CD4-positive, alpha-beta T cell treated with Interleukin-2 at 100 ng/mL for 4 hours (primary cell): ENCODE measurements around the gene DLST.

Source experiments
- DNase-seq: peaks from one replicate; pipeline ENCODE4 v3.0.0-alpha.2; 2020; ENCODE audit warnings: low spot score

DLST gene

DNA sequence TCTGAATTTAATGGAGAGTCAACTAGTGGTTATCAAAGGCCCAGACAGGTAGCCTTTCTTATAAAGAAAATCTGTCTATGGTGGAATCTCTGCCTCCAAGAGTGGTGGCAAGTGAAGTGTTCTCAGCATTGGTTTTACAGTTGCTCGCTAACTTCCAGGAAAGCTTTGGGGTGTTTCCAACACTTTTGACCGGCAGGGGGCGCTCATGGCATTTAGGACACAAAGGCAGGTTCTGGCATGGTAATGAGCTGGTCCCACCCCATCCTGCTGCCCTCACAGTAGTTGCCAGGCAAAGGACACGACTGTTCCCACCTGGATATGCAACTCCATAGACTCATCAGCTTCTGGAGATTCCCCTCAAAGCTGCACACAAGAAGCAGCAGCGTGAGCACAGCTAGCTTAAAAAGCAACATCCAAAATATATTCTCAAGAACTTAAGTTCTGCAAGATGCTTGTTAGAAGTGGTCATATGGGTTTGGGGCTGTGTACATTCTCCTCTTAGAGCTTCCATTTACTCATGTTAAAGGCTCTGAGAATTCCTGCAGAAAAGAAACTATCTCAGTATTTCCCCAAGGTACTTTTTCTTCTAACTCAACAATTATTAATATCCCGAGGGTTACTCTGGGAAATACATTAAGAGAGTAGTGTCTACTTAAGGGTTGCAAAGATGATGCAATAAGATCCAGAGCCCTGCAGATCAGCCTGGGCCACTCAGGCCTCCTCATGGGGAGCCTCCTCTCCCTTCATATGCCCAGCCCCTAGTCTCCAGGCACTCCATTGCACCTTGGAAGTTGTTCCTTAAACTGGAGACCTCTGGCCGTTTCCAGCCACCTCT lies 20.6 kb upstream of the DLST start:
- DNase-seq = peak; percentile 92

GRCh38 chr14:74861734-74862090 lies 20.0 kb upstream of the DLST start:
- no peak for DNase-seq

GRCh38 chr14:74863274-74863673 lies 18.4 kb upstream of the DLST start:
- no peak for DNase-seq

DNA sequence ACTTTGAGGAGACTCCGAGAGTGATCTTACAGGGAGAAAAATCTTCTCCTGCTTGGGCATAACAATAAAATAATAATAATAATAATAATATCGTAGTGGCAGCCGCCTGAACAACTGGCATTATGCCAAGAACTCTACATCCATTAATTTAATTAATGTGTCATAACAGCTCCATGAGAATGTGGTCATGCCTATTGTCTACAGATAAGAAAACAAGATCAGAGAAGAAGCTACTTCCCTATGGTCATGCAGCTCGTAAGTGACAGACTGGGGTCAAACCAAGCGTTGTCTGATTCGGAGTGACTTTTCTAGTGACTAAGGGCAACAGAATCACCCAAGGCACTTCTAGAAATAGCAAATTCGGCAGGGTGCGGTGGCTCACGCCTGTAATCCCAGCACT lies 17.5 kb upstream of the DLST start:
- DNase-seq = no peak

- no peak for DNase-seq
These were observed 16.6 kb upstream of the DLST start for GRCh38 chr14:74865156-74865555.

GRCh38 chr14:74866708-74867389 lies 14.9 kb upstream of the DLST start:
- no peak for DNase-seq

- DNase-seq = peak; percentile 43
These were observed 14.0 kb upstream of the DLST start for GRCh38 chr14:74867673-74868072.

DNA sequence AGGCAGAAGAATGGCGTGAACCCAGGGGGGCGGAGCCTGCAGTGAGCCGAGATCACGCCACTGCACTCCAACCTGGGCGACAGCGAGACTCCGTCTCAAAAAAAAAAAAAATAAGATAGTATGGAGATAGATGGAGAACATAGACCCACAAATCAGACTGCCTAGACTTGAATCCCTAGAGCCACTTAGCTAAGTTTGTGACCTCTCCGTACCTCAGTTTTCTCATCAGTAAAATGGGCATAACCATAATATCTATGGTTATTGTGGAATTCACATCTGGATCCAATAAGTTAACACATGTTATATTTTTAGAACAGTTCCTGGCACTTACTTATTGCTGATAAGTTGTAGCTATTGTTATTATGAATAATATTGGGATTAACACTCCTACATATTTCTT lies 13.0 kb upstream of the DLST start:
- DNase-seq = no peak

DNA sequence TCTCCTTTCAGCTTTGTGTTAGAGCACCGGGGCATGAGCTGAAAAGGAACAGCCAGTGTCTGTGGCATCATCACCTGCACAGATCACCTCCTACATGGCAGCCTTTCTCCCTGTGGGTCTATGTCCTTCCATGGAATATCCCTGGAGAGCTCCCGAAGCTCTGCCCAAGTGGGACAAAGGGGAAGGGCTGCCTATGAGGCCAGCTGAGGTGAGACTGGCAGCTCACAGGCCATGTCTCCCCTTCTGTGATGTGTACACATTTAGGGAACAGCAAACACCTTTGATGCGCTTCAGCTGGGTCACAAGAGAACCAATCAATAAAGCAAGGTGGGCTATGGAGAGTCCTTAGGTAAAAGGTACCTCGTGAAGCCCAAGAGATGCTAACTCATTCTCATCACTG lies 9.9 kb upstream of the DLST start:
- no peak for DNase-seq

- no peak for DNase-seq
These were observed 6.5 kb upstream of the DLST start for GRCh38 chr14:74875204-74875603.

DNA sequence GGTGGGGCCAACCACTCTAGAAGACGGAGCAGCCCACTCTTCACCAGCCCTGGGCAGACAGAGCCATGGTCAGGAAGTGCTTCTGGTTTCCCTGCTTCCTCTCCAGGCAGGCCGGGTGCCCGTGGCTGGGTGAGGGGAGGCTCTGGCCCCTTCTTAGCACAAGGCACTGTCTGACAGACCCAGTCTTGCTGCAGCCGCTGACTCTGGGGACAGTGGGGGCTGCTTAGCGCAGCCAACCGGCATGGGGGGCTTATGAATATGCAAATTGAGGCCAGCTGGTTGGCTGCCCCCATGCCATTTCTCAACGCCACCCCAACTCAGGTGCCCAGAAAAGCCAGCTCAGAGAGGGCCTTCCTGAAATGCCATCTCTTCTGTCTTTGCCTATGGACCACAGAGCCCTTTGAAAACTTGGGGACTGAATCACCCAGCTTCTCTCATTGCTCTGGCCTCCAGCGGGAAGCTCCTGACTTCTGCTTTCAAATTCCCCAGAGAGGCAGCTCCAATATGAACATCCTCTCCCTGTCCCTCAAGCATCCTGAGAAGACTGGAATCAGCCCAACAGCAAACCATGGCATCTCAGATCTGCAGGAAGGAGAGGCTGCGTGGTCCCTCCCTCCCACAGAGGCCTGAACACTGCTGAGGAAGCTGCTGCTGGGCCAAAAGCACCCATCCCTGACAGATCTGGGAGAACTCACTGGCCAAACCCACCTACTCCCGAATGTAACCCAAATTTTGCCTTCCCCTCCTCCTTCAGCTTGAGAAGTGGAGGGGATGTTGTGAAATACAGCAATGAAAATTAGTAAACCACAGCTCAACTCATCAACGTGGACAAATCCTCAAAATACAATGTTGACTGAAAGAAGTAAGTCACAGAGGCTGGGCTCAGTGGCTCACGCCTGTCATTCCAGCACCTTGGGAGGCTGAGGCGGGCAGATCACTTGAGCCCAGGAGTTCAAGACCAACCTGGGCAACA lies 5.5 kb upstream of the DLST start, which contains the start of gene PROX2:
Gene PROX2, minus strand, starts transcription at position 205 of the 973 bp plus-strand sequence. CDS start 12,311 bp downstream, outside the sequence.
- no peak for DNase-seq

GRCh38 chr14:74879427-74880182 lies 2.1 kb upstream of the DLST start:
- no peak for DNase-seq

DNA sequence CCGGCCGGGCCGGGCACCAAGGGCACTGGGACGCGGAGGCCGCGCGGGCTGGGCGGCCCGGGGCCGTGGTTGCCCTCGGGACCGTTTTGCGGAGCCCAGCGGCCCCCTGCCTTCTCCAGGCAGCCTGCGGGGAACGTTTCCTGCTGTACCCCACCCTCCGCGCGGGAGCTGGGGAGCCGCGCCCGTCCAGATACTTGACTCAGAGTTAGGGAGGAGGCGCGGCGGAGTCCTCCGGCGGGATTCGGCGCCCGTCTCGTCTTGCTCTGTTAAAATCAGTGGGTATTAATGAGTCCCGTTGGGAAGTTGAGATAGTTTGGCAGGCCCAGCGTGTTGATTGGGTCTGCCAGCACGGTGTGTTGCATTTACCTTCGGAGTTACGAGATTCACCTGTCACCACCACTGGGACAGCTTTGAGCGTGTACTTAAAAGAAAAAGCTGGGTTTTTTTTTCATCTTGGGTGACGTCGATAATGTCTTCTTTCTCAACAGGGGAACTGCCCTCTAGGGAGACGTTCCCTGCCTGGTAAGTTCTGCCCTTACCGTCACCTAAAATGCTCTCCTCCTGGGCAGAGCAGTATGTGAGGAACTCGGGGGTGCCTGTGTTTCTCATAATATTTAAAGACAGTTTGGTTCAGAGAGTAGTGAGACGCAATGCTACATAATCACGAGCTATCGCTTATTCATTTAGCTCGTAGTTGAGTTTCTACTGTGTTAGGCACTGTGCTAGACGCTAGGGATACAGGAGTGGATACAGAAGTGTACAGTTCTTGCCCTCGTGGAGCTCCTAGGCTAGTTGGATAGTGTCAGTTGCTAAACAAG lies 596 bp downstream of the DLST start:
- peak; percentile 50 for DNase-seq

DNA sequence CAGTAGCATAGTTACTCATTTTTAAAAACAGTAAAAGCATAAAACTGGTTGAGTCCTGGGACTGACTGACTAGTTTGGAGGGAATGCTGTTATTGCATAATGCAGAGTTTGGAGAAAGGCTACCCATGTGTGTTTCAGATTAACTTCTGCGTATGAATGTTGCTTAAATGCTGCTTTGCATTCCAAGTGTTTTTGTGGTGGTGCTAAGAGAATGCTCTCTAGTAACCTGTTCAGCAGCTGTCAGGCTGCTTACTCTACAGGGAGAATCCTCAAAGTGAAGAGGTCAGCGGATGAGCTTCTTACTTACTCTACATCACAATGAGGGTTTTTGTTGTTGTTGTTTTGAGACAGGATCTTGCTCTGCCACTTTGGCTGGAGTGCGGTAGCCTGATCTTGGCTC lies 4.3 kb downstream of the DLST start:
- no peak for DNase-seq

GRCh38 chr14:74888164-74889158 lies 6.7 kb downstream of the DLST start:
- DNase-seq = no peak

- no peak for DNase-seq
These were observed 8.5 kb downstream of the DLST start for GRCh38 chr14:74890262-74890661.

DNA sequence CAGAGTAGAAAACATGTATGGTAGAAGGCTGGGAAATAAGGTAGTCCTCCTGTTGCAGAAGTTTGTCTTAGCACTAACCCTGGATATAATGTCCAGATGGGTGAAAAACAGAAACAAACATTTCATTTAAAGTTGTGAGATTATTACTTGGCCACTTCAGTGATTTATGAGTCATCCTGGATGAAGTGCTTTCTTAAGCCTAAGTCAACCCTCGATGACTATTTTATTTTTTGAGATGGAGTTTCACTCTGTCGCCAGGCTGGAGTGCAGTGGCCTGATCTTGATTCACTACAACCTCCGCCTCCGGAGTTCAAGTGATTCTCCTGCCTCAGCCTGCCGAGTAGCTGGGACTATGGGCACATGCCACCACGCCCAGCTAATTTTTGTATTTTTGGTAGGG lies 10.2 kb downstream of the DLST start:
- DNase-seq = no peak

DNA sequence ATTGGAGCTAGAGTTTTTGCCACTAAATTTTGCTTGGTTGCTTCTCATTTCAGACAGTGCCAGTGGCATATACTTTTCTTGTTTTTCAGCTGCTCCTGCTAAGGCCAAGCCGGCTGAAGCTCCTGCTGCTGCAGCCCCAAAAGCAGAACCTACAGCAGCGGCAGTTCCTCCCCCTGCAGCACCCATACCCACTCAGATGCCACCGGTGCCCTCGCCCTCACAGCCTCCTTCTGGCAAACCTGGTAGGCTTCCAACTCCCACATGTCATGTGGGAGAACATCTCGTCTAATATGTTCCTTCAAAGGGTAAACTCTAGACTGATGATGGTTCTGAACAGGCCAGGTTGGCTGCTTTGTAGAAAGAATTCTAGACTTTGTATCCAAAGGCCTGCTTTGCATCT lies 11.0 kb downstream of the DLST start:
- DNase-seq = no peak

DNA sequence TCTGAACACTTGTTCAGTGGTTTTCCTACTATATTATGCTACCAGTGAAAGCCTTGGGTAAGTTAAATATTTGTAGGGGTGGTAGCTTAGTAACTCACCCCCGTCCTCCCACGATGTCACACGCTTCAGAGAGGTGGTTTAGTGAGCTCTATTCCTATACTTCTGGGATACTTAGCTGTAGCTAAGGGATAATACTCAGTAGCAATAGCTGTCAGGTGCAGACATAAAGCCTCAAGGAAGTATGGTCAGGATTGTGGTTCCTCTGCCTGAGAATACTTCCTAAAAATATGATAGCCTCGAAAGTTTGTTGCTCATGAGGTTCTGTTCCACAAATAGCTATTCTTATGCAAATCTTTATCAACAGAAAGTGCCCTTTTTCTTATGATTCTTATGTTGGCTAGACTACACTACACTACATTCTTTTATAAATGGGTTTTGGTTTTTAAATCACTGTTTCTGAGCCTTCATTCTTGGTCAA lies 11.9 kb downstream of the DLST start:
- DNase-seq = no peak
